Natural killer cell (primary cell): Measurements from ENCODE around the gene STK32C. TPM values are rescaled to one million over a fixed set of nuclear protein-coding genes. Genes with fewer than 3 reads are reported as not detected.

Experiments used
- ATAC-seq, 3 donors: fragments of 150-1000 bp in 2 of 3; fragments of 200-7000 bp in 1 of 3; cut with Tn5 transposase; 1 replicate in 1 of 3; 2 replicates in 2 of 3; pipeline ENCODE4 v1.10.0; 2021; ENCODE audit warnings: mild to moderate bottlenecking in 2 of 3, moderate library complexity in 2 of 3
- DNase-seq, 2 donors: peaks; one replicate each; pipeline versions ENCODE4 v3.0.0 to v3.0.0-alpha.2; 2013 to 2021; ENCODE audit warnings: mixed read lengths in 1 of 2
- H3K27ac ChIP-seq: one replicate; pipeline ENCODE4 v1.5.1; 2013; ENCODE audit warnings: mild to moderate bottlenecking, low read length
- H3K27me3 ChIP-seq: one replicate; pipeline ENCODE4 v1.6.1; 2013; ENCODE audit warnings: low read length; ENCODE audit not compliant: control insufficient read depth, insufficient read depth
- H3K36me3 ChIP-seq: one replicate; pipeline ENCODE4 v1.6.1; 2013; ENCODE audit warnings: low read length; ENCODE audit not compliant: control insufficient read depth, insufficient read depth
- H3K4me1 ChIP-seq: one replicate; pipeline ENCODE4 v1.6.1; 2013; ENCODE audit warnings: low read length; ENCODE audit not compliant: control insufficient read depth, insufficient read depth
- H3K4me3 ChIP-seq: one replicate; pipeline ENCODE4 v1.5.1; 2013; ENCODE audit warnings: low read length
- H3K9me3 ChIP-seq: one replicate; pipeline ENCODE4 v1.6.1; 2013; ENCODE audit warnings: low read length; ENCODE audit not compliant: control insufficient read depth, insufficient read depth
- H3K27ac Mint-ChIP-seq, 2 donors: one replicate each; pipeline ENCODE4 v1.8.0; 2022; ENCODE audit warnings: mild to moderate bottlenecking in 2 of 2, mixed read lengths in 2 of 2, moderate library complexity in 1 of 2
- H3K27me3 Mint-ChIP-seq, 2 donors: one replicate each; pipeline ENCODE4 v1.8.0; 2022; ENCODE audit warnings: low read depth in 2 of 2, mixed read lengths in 2 of 2
- H3K36me3 Mint-ChIP-seq: one replicate; pipeline ENCODE4 v1.8.0; 2022; ENCODE audit warnings: mixed read lengths
- H3K4me1 Mint-ChIP-seq, 2 donors: one replicate each; pipeline ENCODE4 v1.8.0; 2022; ENCODE audit warnings: mixed read lengths in 2 of 2
- H3K4me3 Mint-ChIP-seq: one replicate; pipeline ENCODE4 v1.8.0; 2022; ENCODE audit warnings: mild to moderate bottlenecking, moderate library complexity, mixed read lengths
- H3K9me3 Mint-ChIP-seq, 2 donors: one replicate each; pipeline ENCODE4 v1.8.0; 2022; ENCODE audit warnings: mixed read lengths in 2 of 2
- CTCF ChIP-seq: fragments of 200-600 bp; IDR thresholded peaks from one replicate; pipeline ENCODE4 v1.8.0; 2022; ENCODE audit warnings: antibody characterized with exemption
- WGBS: methylation state at CpG from one replicate; pipeline ENCODE4 v1.1.7; 2013; ENCODE audit warnings: missing lambda C conversion rate; ENCODE audit not compliant: insufficient coverage; 5-methylcytosine and 5-hydroxymethylcytosine counted together
- intact Hi-C: fragments of 100-400 bp; cut with micrococcal nuclease; formaldehyde crosslinking; loops from one replicate; pipeline ENCODE4 v1.14.2; 2022
- total RNA-seq, 4 donors: library from RNA; stranded (reverse); fragments of 120-200 nt in 1 of 4; gene quantifications; one replicate each; pipeline versions ENCODE4 v1.2.3 to v1.2.4, GENCODE V29; 2013 to 2022

The STK32C gene
- total RNA-seq, 3 donors from 2014 or later (not counting 1 experiment from before 2014, with no cell fraction given), result 12.7 to 22.1 (median 17.9) TPM

GRCh38 chr10:132236881-132237280 lies 70.9 kb downstream of the STK32C start:
- no peak for TF ChIP-seq CTCF
- no peaks in the 10 kb centered on the region for H3K27me3 Mint-ChIP-seq
- no peaks in the 10 kb centered on the region for H3K9me3 Mint-ChIP-seq
- ATAC-seq (no peak), DNase-seq (no peak)
- 90% methylated on average over 13 of the region's 13 CpGs for WGBS
- Histone ChIP-seq H3K27me3 (no peaks in the 10 kb centered on the region), H3K36me3 (no peaks in the 10 kb centered on the region), H3K9me3 (no peaks in the 10 kb centered on the region), H3K4me1 (peaks cover 17% of the 10 kb centered on the region), H3K27ac (no peak overlapping the region), H3K4me3 (no peak overlapping the region)
- H3K36me3 Mint-ChIP-seq, result no peaks in the 10 kb centered on the region
- intact Hi-C loops, result no loop called here
- H3K4me1 Mint-ChIP-seq, result peaks cover 20 to 21% of the 10 kb centered on the region in 2 donors
- no peak overlapping the region for H3K27ac Mint-ChIP-seq
- no peak overlapping the region for H3K4me3 Mint-ChIP-seq

- ATAC-seq (no peak), DNase-seq (no peak)
- no peaks in the 10 kb centered on the region for H3K27me3 ChIP-seq
- intact Hi-C loops, result no loop called here
- Mint-ChIP-seq H3K27me3 (no peaks in the 10 kb centered on the region), H3K27ac (no peak overlapping the region), H3K36me3 (no peaks in the 10 kb centered on the region), H3K4me1 (peaks cover 21 to 22% of the 10 kb centered on the region in 2 donors), H3K9me3 (no peaks in the 10 kb centered on the region), H3K4me3 (no peak overlapping the region)
- no peaks in the 10 kb centered on the region for H3K36me3 ChIP-seq
- no peak for TF ChIP-seq CTCF
- no peak overlapping the region for H3K27ac ChIP-seq
- H3K4me3 ChIP-seq, result no peak overlapping the region
- 91% methylated on average over 21 of the region's 21 CpGs for WGBS
- H3K9me3 ChIP-seq, result no peaks in the 10 kb centered on the region
- H3K4me1 ChIP-seq, result peaks cover 24% of the 10 kb centered on the region
Measured at GRCh38 chr10:132236161-132236560, 71.6 kb downstream of the STK32C start.

- H3K27ac ChIP-seq, result no peak overlapping the region
- no peak overlapping the region for H3K27ac Mint-ChIP-seq
- H3K9me3 Mint-ChIP-seq, result no peaks in the 10 kb centered on the region
- DNase-seq, result no peak
- no peaks in the 10 kb centered on the region for H3K36me3 ChIP-seq
- WGBS, result 93% methylated on average over 6 of the region's 6 CpGs
- H3K27me3 Mint-ChIP-seq, result no peaks in the 10 kb centered on the region
- no peaks in the 10 kb centered on the region for H3K27me3 ChIP-seq
- no peaks in the 10 kb centered on the region for H3K9me3 ChIP-seq
- H3K36me3 Mint-ChIP-seq, result no peaks in the 10 kb centered on the region
- intact Hi-C loops, result no loop called here
- H3K4me1 Mint-ChIP-seq, result peaks cover 23 to 31% of the 10 kb centered on the region in 2 donors
- H3K4me3 ChIP-seq, result no peak overlapping the region
- TF ChIP-seq CTCF, result no peak
- peaks cover 37% of the 10 kb centered on the region for H3K4me1 ChIP-seq
- H3K4me3 Mint-ChIP-seq, result no peak overlapping the region
- ATAC-seq, result no peak
Measured at GRCh38 chr10:132234860-132235259, 72.9 kb downstream of the STK32C start.

GRCh38 chr10:132233501-132234085 lies 74.2 kb downstream of the STK32C start:
- peaks cover 30 to 41% of the 10 kb centered on the region in 2 donors for H3K4me1 Mint-ChIP-seq
- no peak overlapping the region for H3K4me3 Mint-ChIP-seq
- no peak overlapping the region for H3K27ac Mint-ChIP-seq
- H3K36me3 Mint-ChIP-seq, result no peaks in the 10 kb centered on the region
- Histone ChIP-seq H3K36me3 (no peaks in the 10 kb centered on the region), H3K27me3 (no peaks in the 10 kb centered on the region), H3K4me3 (no peak overlapping the region), H3K9me3 (no peaks in the 10 kb centered on the region), H3K4me1 (peaks cover 42% of the 10 kb centered on the region), H3K27ac (no peak overlapping the region)
- DNase-seq (no peak), ATAC-seq (no peak)
- H3K9me3 Mint-ChIP-seq, result no peaks in the 10 kb centered on the region
- TF ChIP-seq CTCF, result no peak
- intact Hi-C loops, result no loop called here
- 89% methylated on average over 18 of the region's 18 CpGs for WGBS
- H3K27me3 Mint-ChIP-seq, result no peaks in the 10 kb centered on the region
